ENCODE results near the gene SMAP2.

The SMAP2 gene

GRCh38 chr1:40438391-40439015, 65.0 kb downstream of the SMAP2 start:
- DNase-seq: peak; percentile 25

DNA sequence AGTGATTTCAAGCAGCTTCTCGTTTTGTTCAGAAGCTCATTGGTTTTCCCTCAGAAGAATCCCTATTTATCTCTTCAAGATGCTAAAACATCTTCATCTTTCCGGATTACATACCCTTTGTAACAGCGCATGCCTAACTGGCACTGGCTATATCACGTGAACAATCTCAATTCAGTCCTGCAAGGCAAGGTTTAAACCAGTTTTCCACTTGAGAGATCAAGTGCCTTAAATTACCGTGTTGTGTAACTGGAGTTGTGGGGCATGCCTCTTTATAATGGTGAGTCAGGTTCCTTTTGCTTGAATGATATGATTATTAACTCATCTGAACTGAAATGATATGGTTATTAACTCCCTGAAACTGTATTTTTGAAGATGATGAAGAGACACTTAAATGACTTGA, 65.7 kb downstream of the SMAP2 start:
- Histone ChIP-seq H3K4me2 (ENCODE audit: low read depth, low read length) (no peak overlapping the region), H2AFZ (ENCODE audit: low read length) (no peak overlapping the region), H3K36me3 (replicated peaks; ENCODE audit: insufficient read depth, low read length) (no peaks in the 10 kb centered on the region), H3K9me3 (replicated peaks; ENCODE audit: insufficient read depth, low read length) (no peaks in the 10 kb centered on the region), H3K79me2 (ENCODE audit: low read length) (no peaks in the 10 kb centered on the region), H3K9ac (ENCODE audit: low read length) (no peak overlapping the region), H4K20me1 (ENCODE audit: insufficient read depth, low read length) (no peaks in the 10 kb centered on the region), H3K9me2 (replicated peaks; ENCODE audit: insufficient read depth, low read length) (no peaks in the 10 kb centered on the region), H3K4me3 (ENCODE audit: low read length) (no peak overlapping the region), H3K27ac (ENCODE audit: low read length) (no peak overlapping the region), H3K27me3 (replicated peaks; ENCODE audit: insufficient read depth, low read length) (no peaks in the 10 kb centered on the region), H3K4me1 (ENCODE audit: low read length) (no peaks in the 10 kb centered on the region), H3F3A (ENCODE audit: insufficient read depth, low read length) (no peaks in the 10 kb centered on the region)
- no peak for DNase-seq
- TF ChIP-seq EZH2phosphoT487 (IDR thresholded peaks at IDR 0.05; ENCODE audit: low read length) (no peak), CTCF (IDR thresholded peaks at IDR 0.05; ENCODE audit: low read length) (no peak), EZH2 (optimal IDR thresholded peaks at IDR 0.05; ENCODE audit: low read depth, low read length) (no peak)

More at GRCh38 chr1:40438391-40439015, 65.0 kb downstream of the SMAP2 start:
- H3K9me2 ChIP-seq (replicated peaks; ENCODE audit: insufficient read depth, low read length): no peaks in the 10 kb centered on the region
- TF ChIP-seq EZH2 (optimal IDR thresholded peaks at IDR 0.05; ENCODE audit: low read depth, low read length) (no peak), CTCF (IDR thresholded peaks at IDR 0.05; ENCODE audit: low read length) (peak; percentile 65)
- H3K36me3 ChIP-seq (replicated peaks; ENCODE audit: insufficient read depth, low read length): no peaks in the 10 kb centered on the region
- no peak overlapping the region for H2AFZ ChIP-seq (ENCODE audit: low read length)
- H3K9me3 ChIP-seq (replicated peaks; ENCODE audit: insufficient read depth, low read length): no peaks in the 10 kb centered on the region
- H3K79me2 ChIP-seq (ENCODE audit: low read length): no peaks in the 10 kb centered on the region
- no peak overlapping the region for H3K27ac ChIP-seq (ENCODE audit: low read length)
- no peaks in the 10 kb centered on the region for H3K27me3 ChIP-seq (replicated peaks; ENCODE audit: insufficient read depth, low read length)
- no peak overlapping the region for H3K4me3 ChIP-seq (ENCODE audit: low read length)
- H3K4me2 ChIP-seq (ENCODE audit: low read depth, low read length): no peak overlapping the region
- no peaks in the 10 kb centered on the region for H4K20me1 ChIP-seq (ENCODE audit: insufficient read depth, low read length)
- H3K4me1 ChIP-seq (ENCODE audit: low read length): no peaks in the 10 kb centered on the region
- no peak overlapping the region for H3K9ac ChIP-seq (ENCODE audit: low read length)
- no peaks in the 10 kb centered on the region for H3F3A ChIP-seq (ENCODE audit: insufficient read depth, low read length)

GRCh38 chr1:40449684-40450494, 76.4 kb downstream of the SMAP2 start, which contains the start of gene ZFP69B:
Gene ZFP69B, plus strand, starts transcription at chr1:40450476. Its CDS starts 486 bp downstream, at chr1:40450962.
- peak within 1 kb of the TSS; percentile 92 for H2AFZ ChIP-seq (ENCODE audit: low read length)
- H3K79me2 ChIP-seq (ENCODE audit: low read length): no peaks in the 10 kb centered on the region
- 0 out of 2 replicates have a peak, but pooled peaks cover 2% of the 10 kb centered on the region for H3F3A ChIP-seq (ENCODE audit: insufficient read depth, low read length)
- H3K9me2 ChIP-seq (replicated peaks; ENCODE audit: insufficient read depth, low read length): no peaks in the 10 kb centered on the region
- H3K9me3 ChIP-seq (replicated peaks; ENCODE audit: insufficient read depth, low read length): no peaks in the 10 kb centered on the region
- H3K4me1 ChIP-seq (ENCODE audit: low read length): peaks cover 5% of the 10 kb centered on the region; the same call in 1 of the 2 replicates
- peak within 1 kb of the TSS; percentile 79 for H3K4me2 ChIP-seq (ENCODE audit: low read depth, low read length)
- peak within 1 kb of the TSS; percentile 71 for H3K4me3 ChIP-seq (ENCODE audit: low read length)
- TF ChIP-seq CTCF (IDR thresholded peaks at IDR 0.05; ENCODE audit: low read length) (0 out of 2 replicates have a peak, but pooled peaks have one; percentile 2), EZH2phosphoT487 (IDR thresholded peaks at IDR 0.05; ENCODE audit: low read length) (no peak), EZH2 (optimal IDR thresholded peaks at IDR 0.05; ENCODE audit: low read depth, low read length) (no peak)
- H4K20me1 ChIP-seq (ENCODE audit: insufficient read depth, low read length): no peaks in the 10 kb centered on the region
- peak within 1 kb of the TSS; percentile 31; the same call in 1 of the 2 replicates for H3K9ac ChIP-seq (ENCODE audit: low read length)
- H3K36me3 ChIP-seq (replicated peaks; ENCODE audit: insufficient read depth, low read length): no peaks in the 10 kb centered on the region
- no peak within 1 kb of the TSS for H3K27ac ChIP-seq (ENCODE audit: low read length)
- no peaks in the 10 kb centered on the region for H3K27me3 ChIP-seq (replicated peaks; ENCODE audit: insufficient read depth, low read length)
- DNase-seq: peak; percentile 84

Measured in MM.1S (cell line).